Measurements from ENCODE around the gene ZNF205. TPM values are rescaled to one million over a fixed set of nuclear protein-coding genes. Genes with fewer than 3 reads are reported as not detected.
A peak's percentile ranks its signal among the peaks of the same experiment; 100 is the strongest.

ZNF205 gene
- total RNA-seq, 1 donor from 2014 or later: 31.6 TPM

DNA sequence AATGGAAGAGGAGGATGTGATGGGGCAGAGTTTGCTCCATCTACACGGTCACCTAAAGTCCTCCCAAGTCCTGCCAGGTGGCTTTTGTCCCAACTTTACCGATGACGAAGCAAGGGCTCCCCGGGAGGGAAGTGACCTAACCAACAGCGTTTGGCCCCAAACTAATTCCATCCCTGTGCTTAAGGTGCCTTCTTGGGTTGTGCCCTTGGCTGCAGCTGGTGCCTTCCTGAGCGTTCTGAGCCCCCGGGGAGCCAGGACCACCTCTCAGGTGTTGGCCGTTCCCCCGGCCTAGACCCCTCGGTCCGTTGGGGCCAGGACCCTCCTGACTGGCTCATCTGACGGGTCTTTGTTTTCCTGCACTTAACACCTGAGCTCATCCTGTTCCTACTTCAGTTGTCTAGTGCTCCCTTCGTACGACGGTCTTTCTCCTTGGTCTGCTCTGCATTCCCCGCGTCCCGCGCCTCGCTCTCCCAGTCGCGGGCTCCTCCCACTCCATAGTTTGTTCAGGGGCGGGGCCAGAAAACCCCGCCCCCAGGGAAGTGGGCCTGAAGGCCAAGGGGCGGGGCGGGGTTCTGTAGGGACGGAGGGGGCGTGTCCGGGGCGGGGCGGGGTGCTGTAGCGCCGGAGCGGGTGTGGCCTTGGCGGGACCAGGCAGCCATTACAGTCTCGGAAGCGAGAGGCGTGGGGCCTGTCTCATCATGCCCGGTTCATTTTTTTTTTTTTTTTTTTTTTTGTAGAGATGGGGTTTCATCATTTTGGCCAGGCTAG, 12.5 kb upstream of the ZNF205 start:
- TF ChIP-seq, protein P1, sequence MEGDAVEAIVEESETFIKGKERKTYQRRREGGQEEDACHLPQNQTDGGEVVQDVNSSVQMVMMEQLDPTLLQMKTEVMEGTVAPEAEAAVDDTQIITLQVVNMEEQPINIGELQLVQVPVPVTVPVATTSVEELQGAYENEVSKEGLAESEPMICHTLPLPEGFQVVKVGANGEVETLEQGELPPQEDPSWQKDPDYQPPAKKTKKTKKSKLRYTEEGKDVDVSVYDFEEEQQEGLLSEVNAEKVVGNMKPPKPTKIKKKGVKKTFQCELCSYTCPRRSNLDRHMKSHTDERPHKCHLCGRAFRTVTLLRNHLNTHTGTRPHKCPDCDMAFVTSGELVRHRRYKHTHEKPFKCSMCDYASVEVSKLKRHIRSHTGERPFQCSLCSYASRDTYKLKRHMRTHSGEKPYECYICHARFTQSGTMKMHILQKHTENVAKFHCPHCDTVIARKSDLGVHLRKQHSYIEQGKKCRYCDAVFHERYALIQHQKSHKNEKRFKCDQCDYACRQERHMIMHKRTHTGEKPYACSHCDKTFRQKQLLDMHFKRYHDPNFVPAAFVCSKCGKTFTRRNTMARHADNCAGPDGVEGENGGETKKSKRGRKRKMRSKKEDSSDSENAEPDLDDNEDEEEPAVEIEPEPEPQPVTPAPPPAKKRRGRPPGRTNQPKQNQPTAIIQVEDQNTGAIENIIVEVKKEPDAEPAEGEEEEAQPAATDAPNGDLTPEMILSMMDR (IDR thresholded peaks at IDR 0.05; ENCODE audit: partially characterized antibody, unreplicated experiment): no peak
- Mint-ChIP-seq H3K4me3 (ENCODE audit: unreplicated experiment) (peak overlapping the region; percentile 89), H3K4me1 (ENCODE audit: low read depth, unreplicated experiment) (peaks cover 10% of the 10 kb centered on the region), H3K27ac (ENCODE audit: unreplicated experiment) (no peak overlapping the region), H3K9me3 (ENCODE audit: unreplicated experiment) (peaks cover 4% of the 10 kb centered on the region), H3K36me3 (ENCODE audit: unreplicated experiment) (no peaks in the 10 kb centered on the region), H3K27me3 (ENCODE audit: unreplicated experiment) (peaks cover 12% of the 10 kb centered on the region)
- peak; percentile 91 for DNase-seq

DNA sequence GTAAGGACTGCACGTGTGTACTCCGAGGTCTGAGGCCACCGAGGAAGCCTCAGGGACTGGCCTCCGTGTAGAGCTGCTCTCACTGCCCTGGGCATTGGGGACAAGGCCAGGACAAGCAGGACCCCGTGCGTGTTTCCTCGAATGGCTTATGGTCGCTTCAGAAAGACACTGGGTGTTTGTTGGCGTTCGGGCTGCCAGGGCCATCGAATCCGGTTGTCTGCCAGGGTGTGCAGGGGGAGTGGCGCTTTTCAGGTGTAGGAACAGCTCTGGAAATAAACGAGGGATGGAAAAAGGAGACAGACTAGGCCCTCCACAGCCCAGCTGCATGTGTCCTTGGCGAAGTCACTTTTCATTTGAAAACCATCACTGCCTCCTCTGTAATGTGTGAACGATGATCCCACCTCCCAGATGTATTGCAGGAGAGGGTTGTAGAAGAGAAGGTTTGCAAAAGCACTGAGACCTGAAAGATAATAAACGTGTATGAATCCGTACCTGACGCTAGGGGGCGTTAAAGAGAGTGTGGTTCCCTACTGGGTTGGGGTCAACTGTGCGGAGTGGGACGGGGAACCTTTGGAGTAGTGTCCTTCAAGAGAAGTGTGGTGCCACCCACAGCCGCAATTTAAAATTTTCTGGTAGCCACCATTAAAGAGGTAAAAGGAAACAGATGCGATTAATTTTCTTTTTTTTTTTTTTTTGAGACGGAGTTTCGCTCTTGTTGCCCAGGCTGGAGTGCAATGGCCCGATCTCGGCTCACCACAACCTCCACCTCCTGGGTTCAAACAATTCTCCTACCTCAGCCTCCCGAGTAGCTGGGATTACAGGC, 11.2 kb upstream of the ZNF205 start:
- H3K9me3 Mint-ChIP-seq (ENCODE audit: unreplicated experiment): peaks cover 4% of the 10 kb centered on the region
- H3K27ac Mint-ChIP-seq (ENCODE audit: unreplicated experiment): no peak overlapping the region
- no peak overlapping the region for H3K4me3 Mint-ChIP-seq (ENCODE audit: unreplicated experiment)
- DNase-seq: no peak
- H3K27me3 Mint-ChIP-seq (ENCODE audit: unreplicated experiment): peaks cover 16% of the 10 kb centered on the region
- H3K36me3 Mint-ChIP-seq (ENCODE audit: unreplicated experiment): no peaks in the 10 kb centered on the region
- H3K4me1 Mint-ChIP-seq (ENCODE audit: low read depth, unreplicated experiment): peaks cover 15% of the 10 kb centered on the region
- TF ChIP-seq, protein P1 (IDR thresholded peaks at IDR 0.05; ENCODE audit: partially characterized antibody, unreplicated experiment): peak; percentile 87

DNA sequence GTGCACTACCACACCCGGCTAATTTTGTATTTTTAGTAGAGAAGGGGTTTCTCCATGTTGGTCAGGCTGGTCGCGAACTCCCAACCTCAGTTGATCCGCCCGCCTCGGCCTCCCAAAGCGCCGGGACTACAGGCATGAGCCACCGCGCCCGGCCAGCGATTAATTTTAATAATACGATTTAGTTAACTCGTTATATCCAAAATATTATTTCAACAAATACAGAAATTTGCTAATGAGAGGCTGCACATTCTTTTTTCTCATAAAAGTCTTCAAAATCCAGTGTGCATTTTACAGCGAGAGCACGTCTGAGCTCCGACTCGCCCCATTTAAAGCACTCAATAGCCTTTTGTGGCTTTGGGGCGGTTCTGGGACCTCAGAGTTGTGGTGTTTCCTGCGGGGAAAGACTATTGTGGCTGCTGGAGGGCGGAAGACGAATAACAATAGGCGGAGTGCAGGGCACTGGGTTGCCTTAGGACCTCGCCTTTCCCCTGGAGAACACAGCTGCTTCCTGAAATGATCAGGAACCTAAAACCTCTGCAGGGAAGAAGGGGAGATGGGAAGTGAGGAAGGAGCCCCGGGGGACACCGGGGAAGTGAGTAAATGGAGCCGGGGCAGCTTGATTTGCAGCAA, 10.4 kb upstream of the ZNF205 start:
- H3K36me3 Mint-ChIP-seq (ENCODE audit: unreplicated experiment): no peaks in the 10 kb centered on the region
- no peak for DNase-seq
- H3K27me3 Mint-ChIP-seq (ENCODE audit: unreplicated experiment): peaks cover 17% of the 10 kb centered on the region
- TF ChIP-seq, protein P1 (IDR thresholded peaks at IDR 0.05; ENCODE audit: partially characterized antibody, unreplicated experiment): no peak
- H3K4me1 Mint-ChIP-seq (ENCODE audit: low read depth, unreplicated experiment): peaks cover 15% of the 10 kb centered on the region
- H3K4me3 Mint-ChIP-seq (ENCODE audit: unreplicated experiment): no peak overlapping the region
- peaks cover 6% of the 10 kb centered on the region for H3K9me3 Mint-ChIP-seq (ENCODE audit: unreplicated experiment)
- peak overlapping the region; percentile 8 for H3K27ac Mint-ChIP-seq (ENCODE audit: unreplicated experiment)

DNA sequence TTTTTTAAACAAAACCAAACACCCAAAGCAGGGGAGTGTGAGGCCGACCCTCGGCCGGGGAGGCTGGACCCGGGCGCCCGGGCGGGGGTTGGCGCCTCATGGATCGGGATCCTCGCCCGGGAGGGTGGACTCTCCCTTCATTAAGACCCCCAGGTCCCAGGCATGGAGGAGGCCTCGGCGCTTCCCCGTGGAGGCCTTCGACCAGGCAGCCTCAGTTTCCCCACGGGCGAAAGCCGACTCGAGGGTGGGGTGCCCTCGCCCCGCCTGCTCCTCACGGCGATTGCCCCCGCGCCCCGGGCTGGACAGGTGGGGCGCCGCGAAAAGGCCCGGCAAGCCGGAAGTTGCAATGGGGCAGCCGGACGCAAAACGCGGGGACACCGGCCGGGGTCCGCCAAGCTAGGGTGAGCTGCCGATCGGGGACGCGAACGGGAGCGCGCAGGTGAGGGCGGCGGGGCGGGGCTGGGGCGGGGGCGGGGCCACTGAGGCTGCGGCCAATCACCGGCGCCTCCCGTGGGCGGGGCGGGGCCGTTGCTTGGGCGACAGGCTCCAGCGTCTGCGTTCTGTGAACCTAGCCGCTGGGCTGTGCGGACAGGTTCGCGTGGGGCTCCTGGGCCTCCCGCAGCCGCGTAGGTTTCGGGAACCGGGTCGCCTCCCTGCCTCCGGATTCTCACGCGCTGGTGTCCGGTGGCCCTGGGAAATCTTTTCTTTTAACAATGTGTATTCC, 6.0 kb upstream of the ZNF205 start:
- Mint-ChIP-seq H3K27ac (ENCODE audit: unreplicated experiment) (peak overlapping the region; percentile 55), H3K36me3 (ENCODE audit: unreplicated experiment) (no peaks in the 10 kb centered on the region), H3K4me3 (ENCODE audit: unreplicated experiment) (peak overlapping the region; percentile 89), H3K9me3 (ENCODE audit: unreplicated experiment) (peaks cover 4% of the 10 kb centered on the region), H3K27me3 (ENCODE audit: unreplicated experiment) (peaks cover 7% of the 10 kb centered on the region), H3K4me1 (ENCODE audit: low read depth, unreplicated experiment) (peaks cover 8% of the 10 kb centered on the region)
- TF ChIP-seq, protein P1 (IDR thresholded peaks at IDR 0.05; ENCODE audit: partially characterized antibody, unreplicated experiment): no peak
- peak; percentile 98 for DNase-seq

Measured in glutamatergic neuron (in vitro differentiated cells).